Spleen (tissue), 7 donors: ENCODE data around the gene MUC21.

Experiments
- POLR2A ChIP-seq, 3 donors: fragments of 450-650 bp; IDR thresholded peaks; one replicate each; pipeline ENCODE4 v1.5.1; 2017; ENCODE audit warnings: antibody characterized with exemption in 3 of 3, mild to moderate bottlenecking in 1 of 3
- TF ChIP-seq, protein P1 (sequence below), 11 experiments: fragments of 200-600 bp in 7 of 11; fragments of 450-650 bp in 4 of 11; sonication (generic) in 4 of 11; IDR thresholded peaks in 8 of 11; conservative IDR thresholded peaks in 3 of 11; 1 replicate in 7 of 11; 2 replicates in 4 of 11; pipeline versions ENCODE4 v1.4.0 to v1.8.0; 2016 to 2021; ENCODE audit warnings: antibody characterized with exemption in 11 of 11, inconsistent platforms in 4 of 11, mild to moderate bottlenecking in 1 of 11
- donor health status: DM: no; HTN: no; CAD: no; lungs with moderate emphysema.
- donor health status: DM: no; HTN: no; CAD: no.
- donor health status: DM: no; HTN: no; CAD: no.

DNA sequence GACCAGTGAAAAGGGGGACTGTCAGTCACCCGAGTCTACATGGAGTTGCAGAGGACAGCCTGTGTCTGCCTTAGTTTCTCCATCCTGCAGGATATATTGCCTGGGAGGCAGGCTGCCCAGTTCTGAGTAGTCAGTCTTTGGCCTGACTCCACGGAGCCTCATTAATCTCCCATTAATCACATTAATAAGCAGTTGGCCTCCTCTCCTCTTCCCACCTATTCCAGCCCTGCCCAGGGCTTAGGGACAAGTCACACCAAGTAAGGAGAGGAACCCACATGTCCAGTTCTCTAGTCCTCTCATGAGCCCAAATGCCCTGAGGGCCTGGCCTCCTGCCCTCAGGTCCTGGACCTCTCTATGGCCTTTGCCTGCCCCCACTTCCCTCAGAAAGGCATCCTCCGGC lies 44.0 kb upstream of the MUC21 start:
- TF ChIP-seq, protein P1, sequence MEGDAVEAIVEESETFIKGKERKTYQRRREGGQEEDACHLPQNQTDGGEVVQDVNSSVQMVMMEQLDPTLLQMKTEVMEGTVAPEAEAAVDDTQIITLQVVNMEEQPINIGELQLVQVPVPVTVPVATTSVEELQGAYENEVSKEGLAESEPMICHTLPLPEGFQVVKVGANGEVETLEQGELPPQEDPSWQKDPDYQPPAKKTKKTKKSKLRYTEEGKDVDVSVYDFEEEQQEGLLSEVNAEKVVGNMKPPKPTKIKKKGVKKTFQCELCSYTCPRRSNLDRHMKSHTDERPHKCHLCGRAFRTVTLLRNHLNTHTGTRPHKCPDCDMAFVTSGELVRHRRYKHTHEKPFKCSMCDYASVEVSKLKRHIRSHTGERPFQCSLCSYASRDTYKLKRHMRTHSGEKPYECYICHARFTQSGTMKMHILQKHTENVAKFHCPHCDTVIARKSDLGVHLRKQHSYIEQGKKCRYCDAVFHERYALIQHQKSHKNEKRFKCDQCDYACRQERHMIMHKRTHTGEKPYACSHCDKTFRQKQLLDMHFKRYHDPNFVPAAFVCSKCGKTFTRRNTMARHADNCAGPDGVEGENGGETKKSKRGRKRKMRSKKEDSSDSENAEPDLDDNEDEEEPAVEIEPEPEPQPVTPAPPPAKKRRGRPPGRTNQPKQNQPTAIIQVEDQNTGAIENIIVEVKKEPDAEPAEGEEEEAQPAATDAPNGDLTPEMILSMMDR (IDR thresholded peaks at IDR 0.05 in 8 of 11, conservative IDR thresholded peaks at IDR 0.05 in 3 of 11): no peak
- no peak for TF ChIP-seq POLR2A (IDR thresholded peaks at IDR 0.05)
